ENCODE data around the gene PRSS50. TPM values are rescaled to one million over a fixed set of nuclear protein-coding genes. Genes with fewer than 3 reads are reported as not detected.

PRSS50 gene
- polyA plus RNA-seq, 1 of the 3 experiments (the other 2 are of a cell fraction), result not detected

- 58% methylated on average over 3 of the region's 6 CpGs for WGBS (ENCODE audit: low lambda C conversion rate)
- H3K9me3 ChIP-seq, result no peaks in the 10 kb centered on the region
Measured at GRCh38 chr3:46675426-46675825, 42.2 kb downstream of the PRSS50 start.

GRCh38 chr3:46674031-46674845, 43.4 kb downstream of the PRSS50 start:
- H3K36me3 ChIP-seq (replicated peaks in 1 of 2; ENCODE audit: control insufficient read depth in 1 of 2, insufficient read depth in 2 of 2, low read length in 1 of 2), result no peaks in the 10 kb centered on the region
- H4K20me1 ChIP-seq (ENCODE audit: insufficient read depth), result no peaks in the 10 kb centered on the region
- H3K9me2 ChIP-seq, result no peaks in the 10 kb centered on the region
- H2AFZ ChIP-seq (ENCODE audit: low read depth), result no peak overlapping the region
- H3K27ac ChIP-seq (ENCODE audit: low read depth in 2 of 2, low read length in 1 of 2), result no peak overlapping the region
- no peaks in the 10 kb centered on the region for H3K27me3 ChIP-seq (ENCODE audit: insufficient read depth)
- no peak overlapping the region for H3K4me3 ChIP-seq (ENCODE audit: low read depth in 2 of 2, low read length in 1 of 2)
- ChIA-PET CTCF (interaction anchor here (0.6 to 1.6 kb wide), 5 partner anchors 10 to 256 kb away, joined by 3 to 7 read pairs (median 3); no protein-coding TSS in a partner anchor), POLR2A (no interaction called here)
- H3K9ac ChIP-seq, result no peak overlapping the region
- H3K4me2 ChIP-seq, result no peak overlapping the region
- TF ChIP-seq ZBTB33 (IDR thresholded peaks at IDR 0.05; ENCODE audit: borderline replicate concordance, low read depth), result no peak
- 0 out of 2 replicates have a peak, but pooled peaks have one; percentile 6 for TF ChIP-seq SMC3 (IDR thresholded peaks at IDR 0.05; ENCODE audit: low read depth, low read length)
- TF ChIP-seq ELF1 (IDR thresholded peaks at IDR 0.05), result no peak
- no peak for TF ChIP-seq FOXM1 (IDR thresholded peaks at IDR 0.05; ENCODE audit: low read depth)
- TF ChIP-seq TEAD4 (IDR thresholded peaks at IDR 0.05; ENCODE audit: borderline replicate concordance, insufficient read depth), result no peak
- H3K9me3 ChIP-seq, result no peaks in the 10 kb centered on the region
- no peaks in the 10 kb centered on the region for H3F3A ChIP-seq (replicated peaks; ENCODE audit: insufficient read depth)
- H3K79me2 ChIP-seq (ENCODE audit: insufficient read depth), result no peaks in the 10 kb centered on the region
- 52% methylated on average over 3 of the region's 12 CpGs for WGBS (ENCODE audit: low lambda C conversion rate)
- no peak for DNase-seq
- H3K4me1 ChIP-seq (ENCODE audit: control insufficient read depth in 1 of 2, insufficient read depth in 2 of 2, low read depth in 1 of 2, low read length in 1 of 2), result peaks cover 0 to 9% of the 10 kb centered on the region in 2 experiments; a peak in 1 of 4 replicates

More at GRCh38 chr3:46675426-46675825, 42.2 kb downstream of the PRSS50 start:
- Histone ChIP-seq H3K27me3 (ENCODE audit: insufficient read depth) (no peaks in the 10 kb centered on the region), H3K4me1 (ENCODE audit: control insufficient read depth in 1 of 2, insufficient read depth in 2 of 2, low read depth in 1 of 2, low read length in 1 of 2) (peaks cover 0 to 9% of the 10 kb centered on the region in 2 experiments; a peak in 1 of 4 replicates), H2AFZ (ENCODE audit: low read depth) (no peak overlapping the region), H3K9ac (no peak overlapping the region), H3K79me2 (ENCODE audit: insufficient read depth) (no peaks in the 10 kb centered on the region), H4K20me1 (ENCODE audit: insufficient read depth) (no peaks in the 10 kb centered on the region), H3F3A (replicated peaks; ENCODE audit: insufficient read depth) (no peaks in the 10 kb centered on the region), H3K27ac (ENCODE audit: low read depth in 2 of 2, low read length in 1 of 2) (no peak overlapping the region), H3K4me3 (ENCODE audit: low read depth in 2 of 2, low read length in 1 of 2) (no peak overlapping the region), H3K9me2 (no peaks in the 10 kb centered on the region), H3K4me2 (no peak overlapping the region), H3K36me3 (replicated peaks in 1 of 2; ENCODE audit: control insufficient read depth in 1 of 2, insufficient read depth in 2 of 2, low read length in 1 of 2) (no peaks in the 10 kb centered on the region)
- ChIA-PET POLR2A (no interaction called here), CTCF (interaction anchor here (1.4 to 1.5 kb wide), 3 partner anchors 24 to 234 kb away, joined by 3 to 4 read pairs (median 3); no protein-coding TSS in a partner anchor)
- DNase-seq, result no peak
- TF ChIP-seq TCF12 (IDR thresholded peaks at IDR 0.05), result no peak
- no peak for TF ChIP-seq RFX5 (IDR thresholded peaks at IDR 0.05; ENCODE audit: low read length)
- TF ChIP-seq TAF1 (IDR thresholded peaks at IDR 0.05; ENCODE audit: borderline replicate concordance, low read depth, low read length), result no peak
- TF ChIP-seq TEAD4 (IDR thresholded peaks at IDR 0.05; ENCODE audit: borderline replicate concordance, insufficient read depth), result no peak
- TF ChIP-seq NRF1 (IDR thresholded peaks at IDR 0.05; ENCODE audit: low read depth, low read length), result no peak
- no peak for TF ChIP-seq FOXM1 (IDR thresholded peaks at IDR 0.05; ENCODE audit: low read depth)
- no peak for TF ChIP-seq ELF1 (IDR thresholded peaks at IDR 0.05)
- TF ChIP-seq SIN3A (IDR thresholded peaks at IDR 0.05; ENCODE audit: borderline replicate concordance, low read depth, low read length), result no peak
